VCaP (cell line): ENCODE measurements around the gene FOXA2.

ENCODE experiments used
- H3K27ac ChIP-seq: fragments of 450-650 bp; 2 replicates; pipeline ENCODE4 v1.5.1; 2017
- TF ChIP-seq, protein P1 (sequence below): fragments of 450-650 bp; conservative IDR thresholded peaks from 2 replicates; pipeline ENCODE4 v1.5.1; 2017; ENCODE audit warnings: mild to moderate bottlenecking, moderate library complexity

The FOXA2 gene

DNA sequence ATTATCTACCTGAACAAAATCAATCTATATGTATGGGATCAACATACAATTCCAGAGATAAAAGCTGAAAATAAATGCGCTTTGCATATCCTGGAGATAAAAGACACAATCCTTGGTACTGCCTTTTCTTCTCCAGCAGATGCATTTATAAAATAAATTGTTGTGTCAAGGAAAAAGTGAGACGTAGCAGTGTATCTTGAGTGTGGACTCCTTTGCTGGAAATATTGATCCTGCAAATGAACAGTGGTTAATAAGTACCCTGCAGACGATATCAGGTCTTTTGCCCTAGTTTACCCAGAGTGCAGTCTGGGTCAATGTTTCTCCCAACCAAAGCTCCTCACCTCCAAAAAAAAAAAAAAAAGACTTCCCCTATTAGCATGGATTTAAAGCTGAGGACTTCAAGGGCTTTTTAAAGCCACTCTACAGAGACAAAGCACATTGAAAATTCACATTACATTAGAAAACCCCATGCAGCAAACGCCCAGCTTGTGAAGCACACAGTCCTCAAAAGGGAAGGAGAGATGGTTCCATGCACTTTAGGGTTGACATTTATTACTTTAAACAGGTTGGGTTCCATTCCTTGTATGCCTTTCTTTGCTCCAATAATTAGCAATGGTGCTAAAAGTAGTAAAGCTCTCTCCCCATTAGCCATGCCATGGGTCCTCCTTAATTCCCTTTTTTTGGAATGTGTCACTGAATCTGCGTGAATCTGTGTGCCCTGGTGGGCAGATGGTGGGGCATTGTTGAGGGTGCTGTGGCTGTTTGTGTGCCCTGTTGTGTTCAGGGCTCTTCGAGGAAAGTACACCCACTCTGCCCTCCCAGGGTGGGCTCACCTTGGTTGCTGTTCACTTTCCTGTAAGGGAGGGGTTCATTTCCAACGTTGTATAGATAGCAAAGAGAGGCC lies 21.1 kb downstream of the FOXA2 start:
- TF ChIP-seq, protein P1, sequence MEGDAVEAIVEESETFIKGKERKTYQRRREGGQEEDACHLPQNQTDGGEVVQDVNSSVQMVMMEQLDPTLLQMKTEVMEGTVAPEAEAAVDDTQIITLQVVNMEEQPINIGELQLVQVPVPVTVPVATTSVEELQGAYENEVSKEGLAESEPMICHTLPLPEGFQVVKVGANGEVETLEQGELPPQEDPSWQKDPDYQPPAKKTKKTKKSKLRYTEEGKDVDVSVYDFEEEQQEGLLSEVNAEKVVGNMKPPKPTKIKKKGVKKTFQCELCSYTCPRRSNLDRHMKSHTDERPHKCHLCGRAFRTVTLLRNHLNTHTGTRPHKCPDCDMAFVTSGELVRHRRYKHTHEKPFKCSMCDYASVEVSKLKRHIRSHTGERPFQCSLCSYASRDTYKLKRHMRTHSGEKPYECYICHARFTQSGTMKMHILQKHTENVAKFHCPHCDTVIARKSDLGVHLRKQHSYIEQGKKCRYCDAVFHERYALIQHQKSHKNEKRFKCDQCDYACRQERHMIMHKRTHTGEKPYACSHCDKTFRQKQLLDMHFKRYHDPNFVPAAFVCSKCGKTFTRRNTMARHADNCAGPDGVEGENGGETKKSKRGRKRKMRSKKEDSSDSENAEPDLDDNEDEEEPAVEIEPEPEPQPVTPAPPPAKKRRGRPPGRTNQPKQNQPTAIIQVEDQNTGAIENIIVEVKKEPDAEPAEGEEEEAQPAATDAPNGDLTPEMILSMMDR: no peak
- H3K27ac ChIP-seq: no peak overlapping the region

DNA sequence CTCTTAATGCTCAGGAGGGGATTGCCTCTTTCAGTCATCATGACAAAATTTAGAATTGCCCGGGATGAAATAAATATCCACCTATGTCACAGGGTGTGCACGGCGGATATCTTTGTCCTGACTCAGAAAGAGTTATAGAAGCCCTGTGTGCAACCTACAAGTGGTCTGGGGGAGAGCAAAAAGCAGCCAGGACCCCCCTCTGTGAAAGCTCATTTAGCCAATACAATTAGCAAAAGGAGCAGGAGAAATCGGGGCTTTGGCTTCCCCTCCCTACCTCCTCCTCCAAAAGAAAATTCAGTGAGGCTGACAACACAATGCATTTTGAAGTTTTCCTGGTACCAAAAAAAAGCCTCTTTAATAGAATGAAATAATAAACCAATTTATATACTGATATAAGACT lies 21.8 kb downstream of the FOXA2 start:
- no peak overlapping the region for H3K27ac ChIP-seq
- TF ChIP-seq, protein P1: no peak

DNA sequence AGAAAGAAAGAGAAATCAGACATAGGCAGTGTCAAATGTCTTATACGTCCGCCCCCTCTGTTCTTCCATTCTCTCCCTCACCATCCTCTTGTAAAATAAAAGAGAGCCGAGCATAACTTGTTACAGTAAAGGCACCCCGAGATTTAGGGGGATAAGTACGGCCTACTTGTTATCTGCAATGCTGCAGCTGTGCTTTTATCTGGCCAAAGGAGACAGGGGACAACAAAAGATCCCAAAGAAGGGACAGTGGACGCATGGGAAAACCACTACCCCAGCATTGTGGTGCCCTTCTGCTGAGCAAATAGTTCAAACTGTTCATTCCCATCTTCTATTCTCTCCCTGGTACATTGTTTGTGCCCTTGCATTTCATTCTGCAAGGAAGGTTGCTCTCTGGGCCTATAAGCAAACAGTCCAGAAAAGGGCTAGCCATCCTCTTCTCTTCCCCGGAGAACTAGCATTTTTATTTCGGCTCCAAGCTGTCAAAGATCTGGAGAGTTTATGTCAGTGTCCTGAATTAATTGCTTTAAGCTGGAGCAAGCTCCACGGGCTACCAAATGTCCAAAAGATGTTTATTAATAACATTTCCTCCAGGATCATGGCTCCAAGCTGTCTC lies 22.3 kb downstream of the FOXA2 start:
- no peak overlapping the region for H3K27ac ChIP-seq
- TF ChIP-seq, protein P1: no peak

DNA sequence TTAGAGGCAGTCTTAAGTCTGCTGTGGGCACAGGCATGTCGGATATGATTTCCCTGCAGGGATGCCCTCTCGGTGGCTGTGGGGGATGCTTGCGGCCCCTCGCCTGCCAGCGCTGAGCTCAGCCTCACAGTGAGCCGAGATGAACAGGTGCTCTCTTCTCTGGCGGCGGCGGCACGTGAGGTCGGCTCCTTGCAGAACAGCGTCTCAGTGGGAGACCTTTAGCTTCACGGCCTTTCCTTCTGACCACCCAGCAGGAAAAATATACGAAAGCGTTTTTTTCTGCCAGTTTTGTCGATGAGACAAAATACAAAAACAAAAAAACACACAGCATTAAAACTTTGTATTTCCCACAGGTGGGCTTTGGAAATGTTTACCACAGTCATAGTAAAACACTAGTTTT lies 23.6 kb downstream of the FOXA2 start:
- TF ChIP-seq, protein P1: no peak
- H3K27ac ChIP-seq: no peak overlapping the region

DNA sequence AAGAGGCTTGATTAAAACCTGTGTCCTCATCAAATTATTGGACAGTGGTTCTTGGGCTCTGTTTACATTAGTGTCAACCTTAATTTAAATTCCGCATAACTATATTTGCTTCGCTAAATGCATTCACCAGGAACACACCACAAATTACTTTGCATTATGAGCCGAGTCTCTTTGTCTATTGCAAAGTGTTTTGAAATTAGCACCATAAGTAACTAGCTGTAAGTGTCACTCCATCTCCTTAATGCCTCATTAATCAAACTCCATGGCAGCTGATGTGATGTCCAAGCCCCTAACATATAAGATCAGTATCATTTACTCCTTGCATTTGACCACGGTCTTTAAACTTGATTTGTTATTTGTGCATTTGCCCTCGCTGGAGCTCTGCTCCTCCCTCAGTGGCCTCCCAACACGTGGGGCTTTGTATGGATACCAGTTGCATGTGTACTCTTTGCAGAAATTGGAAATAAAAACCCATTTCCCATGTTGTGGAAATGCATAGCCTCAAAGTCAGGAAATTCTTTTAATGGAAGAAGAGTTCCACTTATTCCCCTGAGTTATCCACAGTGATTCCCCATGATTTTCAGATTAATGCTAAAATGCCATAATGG lies 24.6 kb downstream of the FOXA2 start:
- no peak overlapping the region for H3K27ac ChIP-seq
- TF ChIP-seq, protein P1: no peak

DNA sequence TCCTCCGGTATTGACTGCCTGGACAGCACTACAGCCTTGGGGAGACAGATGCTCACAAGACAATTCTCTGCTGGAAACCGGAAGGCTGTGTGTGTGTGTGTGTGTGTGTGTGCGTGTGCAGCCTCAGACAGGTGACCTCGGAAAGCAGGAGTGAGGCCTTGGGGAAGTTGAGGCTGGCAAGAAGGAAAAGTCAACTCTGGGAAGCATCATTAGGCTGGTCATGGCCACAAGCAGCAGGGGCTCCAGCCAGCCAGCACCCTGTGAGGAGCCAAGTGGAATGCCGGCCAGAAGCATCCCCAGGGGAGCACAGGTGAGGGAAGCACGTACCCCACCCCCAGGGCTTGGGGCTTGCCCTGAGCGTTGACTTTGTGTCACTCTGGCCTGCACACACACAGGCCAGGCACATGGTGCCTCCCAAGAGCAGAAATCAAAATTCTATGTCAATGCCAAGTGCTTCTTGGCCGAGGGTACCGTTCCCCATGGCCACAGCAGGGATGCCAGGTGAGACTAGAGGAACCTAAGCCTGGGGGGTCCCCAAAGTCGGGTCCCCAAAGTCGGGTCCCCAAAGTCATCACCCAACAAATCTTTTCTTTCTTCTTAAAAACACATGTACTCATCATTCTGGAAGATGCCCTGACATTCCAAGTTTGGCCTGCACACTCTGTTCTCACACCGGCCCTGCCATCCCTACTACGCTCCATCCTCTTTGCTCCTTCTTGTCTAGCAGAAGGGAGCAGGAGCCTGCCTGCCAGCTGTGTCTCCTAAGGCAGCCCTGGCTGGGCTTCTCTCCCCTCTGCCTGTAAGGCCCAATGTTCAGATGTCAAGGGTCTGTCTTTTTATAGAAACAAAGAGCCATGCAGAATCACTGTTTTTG lies 26.7 kb downstream of the FOXA2 start:
- TF ChIP-seq, protein P1: no peak
- no peak overlapping the region for H3K27ac ChIP-seq
